HepG2 (cell line): Measurements from ENCODE around the gene PRKN. TPM values are rescaled to one million over a fixed set of nuclear protein-coding genes. Genes with fewer than 3 reads are reported as not detected.

Experiments used
- ARID2 ChIP-seq: sonication (generic); formaldehyde crosslinking; IDR thresholded peaks from 2 replicates; pipeline ENCODE4 v1.8.1; 2022; ENCODE audit warnings: mild to moderate bottlenecking, missing genetic modification reagents, borderline replicate concordance
- GZF1 ChIP-seq: sonication (generic); formaldehyde crosslinking; IDR thresholded peaks from 2 replicates; pipeline ENCODE4 v1.5.1; 2020; ENCODE audit warnings: mild to moderate bottlenecking, missing genetic modification reagents
- HDAC2 ChIP-seq: sonication (generic); formaldehyde crosslinking; IDR thresholded peaks from 2 replicates; pipeline ENCODE4 v1.4.0; 2020; ENCODE audit warnings: missing genetic modification reagents
- HNF1B ChIP-seq: sonication (generic); formaldehyde crosslinking; IDR thresholded peaks from 2 replicates; pipeline ENCODE4 v1.5.1; 2020; ENCODE audit warnings: mild to moderate bottlenecking, moderate library complexity, missing genetic modification reagents
- IKZF5 ChIP-seq: IDR thresholded peaks from 2 replicates; pipeline ENCODE4 v1.6.1; 2018; ENCODE audit warnings: missing genetic modification reagents, mild to moderate bottlenecking, missing compliant biosample characterization
- KAT8 ChIP-seq: IDR thresholded peaks from 2 replicates; pipeline ENCODE4 v1.6.1; 2016; ENCODE audit warnings: missing genetic modification reagents, missing compliant biosample characterization
- MATR3 ChIP-seq: sonication (generic); formaldehyde crosslinking; IDR thresholded peaks from 2 replicates; pipeline ENCODE4 v1.4.0; 2020; ENCODE audit warnings: missing genetic modification reagents
- MXD4 ChIP-seq: IDR thresholded peaks from 2 replicates; pipeline ENCODE4 v1.6.1; 2016; ENCODE audit warnings: mild to moderate bottlenecking, missing biosample characterization, missing genetic modification reagents
- PCBP1 ChIP-seq: fragments of 200-400 bp; formaldehyde crosslinking; IDR thresholded peaks from 2 replicates; pipeline ENCODE4 v1.6.1; 2017; ENCODE audit warnings: mild to moderate bottlenecking, low read depth, low read length, borderline replicate concordance
- PRDM4 ChIP-seq: sonication (generic); formaldehyde crosslinking; IDR thresholded peaks from 2 replicates; pipeline ENCODE4 v1.9.0; 2021; ENCODE audit warnings: missing genetic modification reagents, borderline replicate concordance
- RBM39 ChIP-seq: fragments of 200-400 bp; formaldehyde crosslinking; IDR thresholded peaks from one replicate; pipeline ENCODE4 v1.6.1; 2018; ENCODE audit warnings: antibody characterized with exemption, mild to moderate bottlenecking, low read depth, low read length; ENCODE audit not compliant: poor library complexity, severe bottlenecking
- SIN3A ChIP-seq: IDR thresholded peaks from 2 replicates; pipeline ENCODE4 v1.6.1; 2011; ENCODE audit warnings: low read depth, mild to moderate bottlenecking, control low read depth, low read length, borderline replicate concordance
- TCF7 ChIP-seq: sonication (generic); IDR thresholded peaks from 2 replicates; pipeline ENCODE4 v1.6.1; 2016; ENCODE audit warnings: antibody characterized with exemption, low read depth
- TOPORS ChIP-seq: sonication (generic); formaldehyde crosslinking; IDR thresholded peaks from 2 replicates; pipeline ENCODE4 v1.8.0; 2023; ENCODE audit warnings: mild to moderate bottlenecking, missing genetic modification reagents
- ZNF296 ChIP-seq: sonication (generic); formaldehyde crosslinking; conservative IDR thresholded peaks from 2 replicates; pipeline ENCODE4 v1.5.0; 2020; ENCODE audit warnings: mild to moderate bottlenecking, missing genetic modification reagents
- ZNF367 ChIP-seq: sonication (generic); formaldehyde crosslinking; IDR thresholded peaks from 2 replicates; pipeline ENCODE4 v1.4.0; 2020; ENCODE audit warnings: missing genetic modification reagents, borderline replicate concordance
- ZNF557 ChIP-seq: sonication (generic); formaldehyde crosslinking; IDR thresholded peaks from 2 replicates; pipeline ENCODE4 v1.4.0; 2020; ENCODE audit warnings: missing genetic modification reagents
- ZNF572 ChIP-seq: sonication (generic); formaldehyde crosslinking; IDR thresholded peaks from 2 replicates; pipeline ENCODE4 v1.5.1; 2020; ENCODE audit warnings: mild to moderate bottlenecking, missing genetic modification reagents
- ZNF629 ChIP-seq: sonication (generic); formaldehyde crosslinking; conservative IDR thresholded peaks from 2 replicates; pipeline ENCODE4 v1.5.0; 2020; ENCODE audit warnings: missing genetic modification reagents
- ZNF652 ChIP-seq: IDR thresholded peaks from 2 replicates; pipeline ENCODE4 v1.6.1; 2016; ENCODE audit warnings: low read depth, borderline replicate concordance
- ZNF670 ChIP-seq: sonication (generic); formaldehyde crosslinking; IDR thresholded peaks from 2 replicates; pipeline ENCODE4 v1.8.0; 2022; ENCODE audit warnings: mild to moderate bottlenecking, missing genetic modification reagents, borderline replicate concordance
- ZNF891 ChIP-seq: sonication (generic); formaldehyde crosslinking; IDR thresholded peaks from 2 replicates; pipeline ENCODE4 v1.5.0; 2020; ENCODE audit warnings: mild to moderate bottlenecking, missing genetic modification reagents
- ZXDC ChIP-seq: sonication (generic); formaldehyde crosslinking; IDR thresholded peaks from 2 replicates; pipeline ENCODE4 v1.5.0; 2020; ENCODE audit warnings: mild to moderate bottlenecking, missing genetic modification reagents
- polyA plus RNA-seq, 8 experiments: library from polyadenylated mRNA; depleted of rRNA in 3 of 8; stranded (reverse) in 7 of 8; unstranded in 1 of 8; fragments of >200 nt; fragmentation: Illumina TruSeq in 4 of 8; extraction: Trizol in 4 of 8; gene quantifications; 2 replicates each; pipeline versions ENCODE4 v1.2.1 to v1.2.3, GENCODE V29; 2011 to 2016; ENCODE audit warnings: low read depth in 4 of 8, missing spikeins in 1 of 8, mixed read lengths in 1 of 8; ENCODE audit not compliant: insufficient read depth in 1 of 8
- total RNA-seq, 5 experiments: library from RNA; depleted of rRNA; stranded (reverse); fragments of >200 nt; fragmentation: Illumina TruSeq; extraction: Trizol; gene quantifications; 2 replicates each; pipeline ENCODE4 v1.2.3, GENCODE V29; 2016; ENCODE audit warnings: low read depth in 1 of 5

PRKN gene
- total and polyA plus RNA-seq, 2 of the 13 experiments (the other 11 are each of a cell fraction or from before 2014, with no cell fraction given): 0.31 to 0.44 TPM

GRCh38 chr6:162058281-162058875 lies 669.2 kb downstream of the PRKN start (continued):
- TF ChIP-seq ZNF891 (peak; percentile 78), ZNF557 (CRISPR knock-in tag) (peak; percentile 55; the same call in 1 of the 2 replicates), ARID2 (CRISPR knock-in tag) (peak; percentile 92), MXD4 (CRISPR knock-in tag) (no peak), ZNF629 (CRISPR knock-in tag) (peak; percentile 51), PCBP1 (no peak), ZXDC (CRISPR knock-in tag) (no peak), GZF1 (peak; percentile 69; the same call in 1 of the 2 replicates), ZNF652 (CRISPR knock-in tag) (no peak; the same call in 1 of the 2 replicates), HNF1B (CRISPR knock-in tag) (peak; percentile 100), ZNF367 (CRISPR knock-in tag) (no peak), SIN3A (peak; percentile 42; the same call in 1 of the 2 replicates), TOPORS (peak; percentile 54; the same call in 1 of the 2 replicates), ZNF572 (CRISPR knock-in tag) (peak; percentile 56; the same call in 1 of the 2 replicates), PRDM4 (CRISPR knock-in tag) (no peak), ZNF296 (CRISPR knock-in tag) (no peak), MATR3 (CRISPR knock-in tag) (no peak), RBM39 (no peak), TCF7 (peak; percentile 64), ZNF670 (CRISPR knock-in tag) (0 out of 2 replicates have a peak, but pooled peaks have one; percentile 49), KAT8 (CRISPR knock-in tag) (peak; percentile 47; the same call in 1 of the 2 replicates), IKZF5 (CRISPR knock-in tag) (peak; percentile 90), HDAC2 (CRISPR knock-in tag) (peak; percentile 67)
